HG03159 (cell line): ENCODE measurements around the gene OR5H15.
A peak's percentile ranks its signal among the peaks of the same experiment; 100 is the strongest.
"Not testable (repeated sequence)": the region's sequence is repeated elsewhere in the genome, so short reads cannot be mapped to it uniquely, and the experiment has no call there.

Experiments used
- ATAC-seq: cut with Tn5 transposase; IDR thresholded peaks from one replicate; pipeline ENCODE4 v1.9.1; 2021; ENCODE audit warnings: mild to moderate bottlenecking, moderate library complexity; ENCODE audit not compliant: unreplicated experiment

OR5H15 gene

DNA sequence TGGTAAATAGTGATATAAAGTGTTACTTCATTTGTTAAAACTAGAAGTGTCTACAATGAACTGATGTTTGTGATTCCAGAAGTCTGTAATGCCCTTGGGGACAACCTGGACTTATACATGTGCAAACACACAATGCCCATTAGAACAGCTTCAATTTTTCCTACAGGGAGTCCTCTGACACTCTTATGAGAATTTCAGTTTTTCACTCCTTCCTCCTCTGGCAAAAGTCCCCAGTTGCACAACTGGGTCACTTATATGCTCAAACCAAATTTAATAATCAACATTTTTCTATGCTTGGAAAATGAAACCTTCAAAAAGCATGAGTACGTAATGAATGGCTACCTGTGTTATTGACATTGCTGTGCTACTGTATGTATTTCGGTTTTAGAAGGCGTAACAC lies at the start of gene OR5H15:
OR5H15 (plus strand) TSS at position 301 of the 400 bp plus-strand sequence. CDS start 2,004 bp downstream, outside the sequence.
- ATAC-seq, result no peak

DNA sequence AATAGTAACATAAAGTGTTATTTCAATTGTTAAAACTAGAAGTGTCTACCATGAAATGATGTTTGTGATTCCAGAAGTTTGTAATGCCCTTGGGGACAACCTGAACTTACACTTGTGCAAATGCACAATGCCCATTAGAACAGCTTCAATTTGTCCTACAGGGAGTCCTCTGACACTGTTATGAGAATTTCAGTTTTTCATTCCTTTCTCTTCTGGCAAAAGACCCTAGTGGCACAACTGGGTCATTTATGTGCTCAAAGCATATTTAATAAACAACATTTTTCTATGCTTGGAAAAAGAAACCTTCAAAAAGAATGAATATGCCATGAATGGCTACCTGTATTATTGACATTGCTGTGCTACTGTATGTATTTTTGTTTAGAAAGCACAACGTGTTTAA lies 36.1 kb upstream of the OR5H15 start, which contains the start of gene OR5H1:
OR5H1 (plus strand) TSS at position 301 of the 400 bp plus-strand sequence. CDS start 1,977 bp downstream, outside the sequence.
- no peak for ATAC-seq

DNA sequence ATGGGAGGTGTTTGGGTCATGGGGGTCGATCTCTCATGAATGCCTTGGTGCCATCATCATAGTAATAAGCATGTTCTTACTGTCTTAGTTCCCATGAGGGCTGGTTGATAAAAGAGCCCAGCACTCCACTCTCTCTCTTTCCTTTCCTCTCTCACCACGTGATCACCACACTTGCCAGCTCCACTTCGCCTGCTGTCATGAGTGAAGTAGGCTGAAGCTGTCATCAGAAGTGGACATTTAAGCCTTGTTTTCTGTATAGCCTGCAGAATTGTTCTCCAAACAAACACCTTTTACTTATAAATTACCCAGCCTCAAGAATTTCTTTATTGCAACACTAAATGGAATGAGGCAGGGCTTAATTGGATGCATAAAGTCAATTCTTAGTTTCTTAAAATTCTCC lies 29.9 kb upstream of the OR5H15 start:
- no peak for ATAC-seq

DNA sequence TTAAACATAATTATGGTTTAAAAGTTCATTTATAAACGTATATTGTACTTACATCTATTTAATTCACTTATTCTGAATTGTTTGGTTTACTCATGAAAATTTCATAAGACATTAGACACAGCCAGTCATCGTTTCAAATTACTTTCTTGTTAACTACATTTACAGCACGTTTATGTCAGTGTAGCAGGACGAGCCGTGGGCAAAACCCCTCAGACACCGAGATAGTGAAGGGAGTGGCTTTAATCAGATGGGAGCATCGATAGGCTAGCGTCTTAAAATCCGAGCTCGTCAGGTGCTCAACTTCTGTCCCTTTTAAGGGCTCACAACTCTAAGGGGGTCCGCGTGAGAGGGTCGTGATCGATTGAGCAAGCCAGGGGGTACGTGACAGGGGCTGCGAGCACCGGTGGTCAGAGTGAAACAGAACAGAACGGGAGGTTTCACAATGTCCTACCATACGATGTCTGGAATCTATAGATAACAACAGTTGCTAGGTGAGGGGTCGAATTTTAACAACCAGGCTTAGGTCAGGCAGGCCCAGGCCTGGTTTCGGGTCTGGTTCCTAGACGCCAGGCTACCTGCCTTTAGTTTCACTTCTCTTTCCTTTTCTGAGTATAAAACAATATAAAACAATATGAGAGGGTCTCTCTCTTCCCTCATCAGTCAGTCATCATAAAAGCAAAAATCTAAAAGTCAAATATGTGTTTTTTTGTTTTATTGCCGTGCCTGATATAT lies 28.5 kb upstream of the OR5H15 start:
- ATAC-seq, result not testable (repeated sequence)

DNA sequence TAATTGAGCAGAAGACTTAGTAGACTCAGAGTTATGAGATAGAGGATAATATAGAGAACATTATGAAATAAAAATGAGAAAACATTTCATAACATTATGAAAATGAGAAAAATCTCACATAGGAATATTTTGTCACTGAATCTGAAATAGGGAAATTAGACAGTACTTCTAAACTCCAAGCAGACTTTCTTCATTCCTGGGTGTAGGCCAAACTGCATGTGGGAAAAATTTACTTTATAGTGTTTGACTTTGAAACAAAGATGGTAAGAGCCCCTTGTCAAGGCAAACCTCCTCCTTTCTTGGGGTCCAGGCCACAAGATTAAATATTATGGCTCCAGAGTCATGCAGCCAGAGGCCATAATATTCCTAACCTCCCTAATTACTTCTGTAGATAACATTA lies 26.0 kb upstream of the OR5H15 start:
- ATAC-seq, result no peak

DNA sequence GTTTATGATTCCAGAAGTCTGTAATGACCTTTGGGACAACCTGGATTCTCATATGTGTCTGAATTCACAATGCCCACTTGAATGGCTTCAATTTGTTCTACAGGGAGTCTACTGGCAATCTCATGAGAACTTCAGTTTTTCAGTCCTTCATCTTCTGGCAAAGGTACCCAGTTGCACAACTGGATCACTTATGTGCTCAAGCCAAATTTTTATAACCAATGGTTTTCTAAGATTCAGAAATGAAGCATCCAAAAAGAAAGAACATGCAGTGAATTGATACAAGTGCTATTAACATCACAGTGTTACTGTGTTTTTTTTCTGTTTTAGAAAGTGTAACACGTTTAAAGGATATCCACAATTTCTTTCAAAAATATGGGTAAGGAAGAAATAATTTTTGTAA lies 19.3 kb upstream of the OR5H15 start, which contains the start of gene OR5H14:
OR5H14 (plus strand) TSS at position 301 of the 400 bp plus-strand sequence. CDS start 1,907 bp downstream, outside the sequence.
- no peak for ATAC-seq

DNA sequence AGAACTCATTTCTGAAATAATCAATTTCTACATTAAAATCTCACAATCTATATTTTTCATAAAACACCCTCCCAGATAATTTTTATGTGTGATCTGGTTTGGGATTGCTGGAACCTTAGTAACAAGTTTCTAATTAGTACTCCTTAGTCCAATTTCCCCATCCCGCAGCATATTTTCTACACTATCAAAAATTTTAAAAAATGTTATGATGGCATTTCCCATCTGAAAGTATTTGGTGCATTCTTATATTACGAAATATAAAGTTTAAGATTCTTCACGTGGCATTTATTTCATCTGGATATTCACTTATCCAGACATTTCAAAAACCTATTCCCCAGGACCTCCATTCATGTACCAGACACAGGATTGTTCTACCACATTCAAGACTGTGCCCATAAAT lies 17.7 kb upstream of the OR5H15 start:
- ATAC-seq, result no peak

DNA sequence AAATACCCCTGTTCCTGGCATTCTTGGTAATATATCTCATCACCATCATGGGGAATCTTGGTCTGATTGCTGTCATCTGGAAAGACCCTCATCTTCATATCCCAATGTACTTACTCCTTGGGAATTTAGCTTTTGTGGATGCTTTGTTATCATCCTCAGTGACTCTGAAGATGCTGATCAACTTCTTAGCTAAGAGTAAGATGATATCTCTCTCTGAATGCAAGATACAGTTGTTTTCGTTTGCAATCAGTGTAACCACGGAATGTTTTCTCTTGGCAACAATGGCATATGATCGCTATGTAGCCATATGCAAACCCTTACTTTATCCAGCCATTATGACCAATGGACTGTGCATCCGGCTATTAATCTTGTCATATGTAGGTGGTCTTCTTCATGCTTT lies 17.0 kb upstream of the OR5H15 start:
- not testable (repeated sequence) for ATAC-seq

DNA sequence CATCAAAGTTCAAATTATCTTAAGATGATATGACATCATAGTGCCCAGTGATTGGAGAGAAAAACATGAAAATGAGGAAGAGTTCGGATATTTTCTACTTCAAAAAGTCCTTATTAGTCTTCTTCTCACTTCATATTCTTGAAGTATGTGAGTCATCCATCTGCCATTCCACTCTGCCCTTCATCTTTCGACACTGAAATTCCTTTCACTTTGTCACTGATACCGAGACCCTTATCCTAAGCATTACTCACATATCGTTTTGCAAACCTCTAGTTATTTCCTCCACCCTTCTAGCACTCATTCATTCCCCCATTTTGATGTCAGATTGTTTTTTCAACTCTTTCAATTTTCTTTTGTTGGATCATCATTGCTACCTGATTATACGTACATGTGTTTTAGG lies 15.3 kb upstream of the OR5H15 start:
- ATAC-seq, result no peak

DNA sequence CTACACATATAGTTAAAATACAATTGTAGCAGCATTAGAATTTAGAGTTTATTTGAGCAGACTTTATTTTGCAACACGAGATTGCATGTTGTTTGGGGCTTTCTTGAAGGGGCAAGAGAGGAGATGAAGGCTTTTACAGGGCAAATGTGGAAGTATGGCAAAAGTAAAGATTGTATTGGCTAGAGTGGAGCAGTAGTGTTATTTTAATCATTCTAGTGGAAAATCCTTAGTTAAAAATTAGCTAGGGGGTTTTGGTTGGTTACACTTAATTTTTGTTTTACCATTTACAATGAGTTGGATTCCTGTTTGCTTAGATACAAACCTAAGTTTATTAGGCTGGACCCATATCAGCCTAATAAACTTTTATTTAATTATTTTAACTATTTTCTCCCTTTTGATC lies 4.6 kb downstream of the OR5H15 start:
- ATAC-seq, result no peak

DNA sequence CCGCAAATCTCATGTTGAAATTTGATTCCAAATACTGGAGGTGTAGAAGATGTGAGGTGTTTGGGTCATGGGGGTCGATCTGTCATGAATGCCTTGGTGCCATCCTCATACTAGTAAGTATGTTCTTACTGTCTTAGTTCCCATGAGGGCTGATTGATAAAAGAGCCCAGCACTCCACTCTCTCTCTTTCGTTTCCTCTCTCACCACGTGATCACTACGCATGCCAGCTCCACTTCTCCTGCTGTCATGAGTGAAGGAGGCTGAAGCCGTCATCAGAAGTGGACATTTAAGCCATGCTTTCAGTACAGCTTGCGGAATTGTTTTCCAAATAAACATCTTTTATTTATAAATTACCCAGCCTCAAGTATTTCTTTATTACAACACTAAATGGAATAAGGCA lies 6.1 kb downstream of the OR5H15 start:
- no peak for ATAC-seq

DNA sequence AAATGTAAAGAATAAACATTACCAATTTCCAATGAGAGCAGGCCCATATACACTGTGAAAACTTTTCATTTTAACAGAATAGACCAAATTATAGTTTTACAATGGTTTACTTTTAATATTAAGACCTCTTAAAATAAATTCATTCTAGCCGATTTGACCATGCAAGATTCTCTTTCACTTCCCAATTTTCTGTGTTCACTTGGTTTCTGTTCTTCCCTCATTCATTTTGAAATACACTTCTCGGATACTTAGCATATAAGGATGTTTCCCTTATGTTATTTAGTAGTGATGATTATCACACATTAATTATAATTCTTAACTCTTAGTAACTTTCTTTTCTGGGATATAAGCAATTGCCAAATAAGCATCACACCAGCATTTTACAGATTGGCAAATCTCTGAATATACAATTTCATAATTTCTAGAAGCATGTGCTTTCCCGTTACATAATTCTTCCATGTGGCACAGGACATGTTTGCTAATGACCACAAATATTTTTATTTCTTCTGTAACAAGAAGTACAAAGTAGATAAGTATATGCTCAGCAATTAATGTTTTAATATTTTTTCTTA lies 13.9 kb downstream of the OR5H15 start:
- peak; percentile 49 for ATAC-seq

DNA sequence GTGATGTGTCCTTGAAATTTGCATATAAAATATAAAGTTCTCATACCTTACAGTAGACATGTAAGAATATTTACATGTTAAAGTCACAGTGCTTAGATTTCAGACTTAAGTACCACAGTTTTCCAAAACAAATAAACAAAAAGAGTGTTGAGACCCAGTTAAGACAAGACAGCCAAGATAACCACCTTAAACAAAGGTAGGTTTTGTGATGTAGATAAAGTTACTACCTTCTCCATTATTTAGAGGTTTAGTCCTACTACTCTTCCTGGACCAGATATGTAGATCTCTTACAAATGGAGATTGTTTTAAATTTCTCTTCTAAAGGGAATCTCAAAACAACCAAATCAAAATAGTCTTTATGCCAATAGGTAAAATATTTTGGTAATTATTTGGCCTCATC lies 15.7 kb downstream of the OR5H15 start:
- no peak for ATAC-seq

DNA sequence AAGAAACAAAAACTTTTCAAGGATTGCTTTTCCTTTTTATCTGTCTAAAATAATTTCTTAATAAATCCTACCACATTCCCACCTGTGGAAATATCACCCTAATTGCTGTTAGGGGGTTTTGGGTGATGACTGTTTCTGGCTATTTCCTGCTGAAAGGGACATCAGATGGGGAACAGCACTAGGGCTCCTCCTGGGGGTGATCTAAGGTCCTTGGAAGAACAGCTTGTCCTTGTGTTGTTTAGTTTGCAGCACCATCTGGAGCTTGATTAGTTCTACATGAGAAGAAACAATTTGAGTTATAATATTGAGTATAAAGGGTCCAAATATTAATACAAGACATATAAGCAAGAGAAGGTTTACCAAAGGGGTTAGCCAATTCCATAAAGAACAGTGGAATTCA lies 18.7 kb downstream of the OR5H15 start:
- ATAC-seq, result no peak

DNA sequence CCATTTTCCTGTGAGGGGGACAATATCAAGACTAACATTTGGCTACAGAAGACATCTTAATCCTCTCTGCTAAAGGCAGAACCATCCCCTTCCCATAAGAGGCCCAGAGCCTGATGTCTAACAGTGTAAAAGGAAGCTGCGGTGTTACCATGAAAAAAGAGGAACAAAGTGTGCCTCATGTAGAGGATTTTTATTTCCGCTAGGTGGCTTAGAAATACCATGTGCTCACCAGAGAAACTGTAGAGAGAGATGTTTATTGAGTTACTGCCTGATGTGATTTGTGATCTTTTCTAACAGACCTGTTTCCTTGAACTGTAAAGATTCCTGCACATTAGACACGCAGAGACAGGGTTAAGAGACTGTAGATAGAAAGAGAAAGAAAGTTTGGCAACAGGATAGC lies 22.0 kb downstream of the OR5H15 start:
- peak; percentile 100 for ATAC-seq

DNA sequence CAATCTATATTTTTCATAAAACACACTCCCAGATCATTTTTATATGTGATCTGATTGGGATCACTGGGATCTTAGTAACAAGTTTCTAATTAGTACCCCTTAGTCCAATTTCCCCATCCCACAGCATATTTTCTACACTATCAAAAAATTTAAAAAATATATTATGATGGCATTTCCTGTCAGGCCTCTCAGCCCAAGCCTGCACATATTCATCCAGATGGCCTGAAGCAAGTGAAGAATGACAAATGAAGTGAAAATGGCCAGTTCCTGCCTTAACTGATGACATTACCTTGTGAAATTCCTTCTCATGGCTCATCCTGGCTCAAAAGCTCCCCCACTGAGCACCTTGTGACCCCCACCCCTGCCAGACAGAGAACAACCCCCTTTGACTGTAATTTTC lies 24.4 kb downstream of the OR5H15 start:
- ATAC-seq, result not testable (repeated sequence)

DNA sequence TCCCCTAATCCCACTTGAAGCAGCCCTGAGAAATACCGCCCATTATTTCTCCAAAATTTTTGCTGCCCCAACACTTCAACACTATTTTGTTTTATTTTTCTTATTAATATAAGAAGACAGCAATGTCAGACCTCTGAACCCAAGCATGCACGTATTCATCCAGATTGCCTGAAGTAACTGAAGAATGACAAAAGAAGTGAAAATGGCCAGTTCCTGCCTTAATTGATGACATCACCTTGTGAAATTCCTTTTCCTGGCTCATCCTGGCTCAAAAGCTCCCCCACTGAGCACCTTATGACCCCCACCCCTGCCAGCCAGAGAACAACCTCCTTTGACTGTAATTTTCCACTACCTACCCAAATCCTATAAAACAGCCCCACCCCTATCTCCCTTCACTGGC lies 29.8 kb downstream of the OR5H15 start:
- not testable (repeated sequence) for ATAC-seq

DNA sequence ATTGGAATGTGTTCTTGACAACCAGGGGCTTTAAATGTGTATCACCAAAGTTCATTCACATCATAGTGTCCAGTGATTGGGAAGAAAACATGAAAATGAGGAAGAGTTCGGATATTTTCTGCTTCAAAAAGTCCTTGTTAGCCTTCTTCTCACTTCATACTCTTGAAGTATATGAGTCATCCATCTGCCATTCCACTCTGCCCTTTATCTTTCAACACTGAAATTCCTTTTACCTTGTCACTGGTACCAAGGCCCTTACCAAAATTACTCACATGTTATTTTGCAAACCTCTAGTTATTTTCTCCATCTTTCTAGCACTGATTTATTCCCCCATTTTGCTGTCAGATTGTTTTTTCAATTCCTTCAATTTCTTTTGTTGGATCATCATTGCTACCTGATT lies 32.5 kb downstream of the OR5H15 start:
- no peak for ATAC-seq

DNA sequence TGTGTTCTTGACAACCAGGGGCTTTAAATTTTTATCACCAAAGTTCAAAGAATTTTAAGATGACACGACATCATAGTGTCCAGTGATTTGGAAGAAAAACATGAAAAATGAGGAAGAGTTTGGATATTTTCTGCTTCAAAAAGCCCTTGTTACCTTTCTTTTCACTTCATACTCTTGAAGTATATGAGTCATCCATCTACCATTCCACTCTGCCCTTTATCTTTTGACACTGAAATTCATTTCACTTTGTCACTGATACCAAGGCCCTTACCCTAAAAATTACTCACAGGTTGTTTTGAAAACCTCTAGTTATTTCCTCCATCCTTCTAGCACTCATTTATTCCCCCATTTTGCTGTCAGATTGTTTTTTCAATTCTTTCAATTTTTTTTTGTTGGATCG lies 42.7 kb downstream of the OR5H15 start:
- no peak for ATAC-seq

DNA sequence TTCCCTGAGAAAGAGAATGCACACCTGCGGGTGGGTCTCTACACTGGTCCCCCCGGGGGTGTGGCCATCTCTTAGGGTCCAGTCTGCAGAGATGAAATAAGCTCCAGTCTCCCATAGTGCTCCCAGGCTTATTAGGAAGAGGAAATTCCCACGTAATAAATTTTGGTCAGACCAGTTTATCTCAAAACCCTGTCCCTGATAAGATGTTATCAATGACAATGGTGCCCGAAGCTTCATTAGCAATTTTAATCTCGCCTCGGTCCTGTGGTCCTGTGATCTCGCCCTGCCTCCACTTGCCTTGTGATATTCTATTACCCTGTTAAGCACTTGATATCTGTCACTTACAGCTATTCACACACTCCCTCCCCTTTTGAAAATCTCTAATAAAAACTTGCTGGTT lies 46.8 kb downstream of the OR5H15 start:
- ATAC-seq, result no peak

DNA sequence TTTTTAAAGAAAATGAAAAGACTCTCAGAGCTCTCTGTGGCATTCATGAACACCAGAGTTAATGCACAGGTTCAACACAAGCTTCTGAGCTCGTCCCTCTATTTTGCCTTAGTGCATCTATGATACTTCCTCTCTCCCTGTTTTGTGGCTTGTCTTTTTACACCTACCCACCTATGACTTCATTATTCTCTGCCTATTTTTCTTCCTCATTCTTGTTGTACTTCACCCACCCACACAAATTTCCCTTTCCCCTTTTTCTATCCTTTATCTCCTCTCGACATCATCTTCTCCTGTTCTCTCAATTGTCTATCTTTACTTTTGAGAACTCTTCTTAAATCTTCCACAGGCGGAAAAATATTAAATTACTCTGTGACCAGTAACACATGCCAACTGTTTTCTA lies 48.6 kb downstream of the OR5H15 start:
- ATAC-seq, result no peak
